GM23248 (cell line): ENCODE results near the gene DNAJB8. TPM values are rescaled to one million over a fixed set of nuclear protein-coding genes. Genes with fewer than 3 reads are reported as not detected.

Experiments used
- DNase-seq: peaks from one replicate; pipeline ENCODE4 v3.0.0-alpha.2; 2015
- H2AFZ ChIP-seq: fragments of 200-600 bp; sonication (generic); 2 replicates; pipeline ENCODE4 v1.6.1; 2016; ENCODE audit warnings: antibody characterized with exemption
- H3F3A ChIP-seq: fragments of 200-600 bp; sonication (generic); 2 replicates; pipeline ENCODE4 v1.6.1; 2016; ENCODE audit warnings: mild to moderate bottlenecking, antibody characterized with exemption, mixed run types; ENCODE audit not compliant: insufficient read depth
- H3K27ac ChIP-seq: fragments of 200-600 bp; sonication (generic); 2 replicates; pipeline ENCODE4 v1.5.1; 2016; ENCODE audit warnings: mild to moderate bottlenecking
- H3K27me3 ChIP-seq: fragments of 200-600 bp; sonication (generic); replicated peaks from 2 replicates; pipeline ENCODE4 v1.6.1; 2016; ENCODE audit warnings: mild to moderate bottlenecking; ENCODE audit not compliant: insufficient read depth
- H3K36me3 ChIP-seq: fragments of 200-600 bp; sonication (generic); 2 replicates; pipeline ENCODE4 v1.6.1; 2016; ENCODE audit warnings: low read depth, mild to moderate bottlenecking
- H3K4me1 ChIP-seq: fragments of 200-600 bp; sonication (generic); 2 replicates; pipeline ENCODE4 v1.6.1; 2016; ENCODE audit warnings: mild to moderate bottlenecking; ENCODE audit not compliant: insufficient read depth
- H3K4me2 ChIP-seq: fragments of 200-600 bp; sonication (generic); one replicate; pipeline ENCODE4 v1.6.1; 2016; ENCODE audit warnings: mild to moderate bottlenecking; ENCODE audit not compliant: unreplicated experiment
- H3K4me3 ChIP-seq: fragments of 200-600 bp; sonication (generic); 2 replicates; pipeline ENCODE4 v1.5.1; 2016; ENCODE audit warnings: mild to moderate bottlenecking
- H3K79me2 ChIP-seq: fragments of 200-600 bp; sonication (generic); 2 replicates; pipeline ENCODE4 v1.6.1; 2016; ENCODE audit warnings: mild to moderate bottlenecking; ENCODE audit not compliant: insufficient read depth
- H3K9ac ChIP-seq: fragments of 200-600 bp; sonication (generic); 2 replicates; pipeline ENCODE4 v1.6.1; 2016; ENCODE audit warnings: mild to moderate bottlenecking
- H3K9me2 ChIP-seq: fragments of 200-600 bp; sonication (generic); 2 replicates; pipeline ENCODE4 v1.6.1; 2016; ENCODE audit warnings: mixed run types, mild to moderate bottlenecking, moderate library complexity; ENCODE audit not compliant: insufficient read depth
- H3K9me3 ChIP-seq: fragments of 200-600 bp; sonication (generic); one replicate; pipeline ENCODE4 v1.6.1; 2017; ENCODE audit warnings: low read depth
- H4K20me1 ChIP-seq: fragments of 200-600 bp; sonication (generic); 2 replicates; pipeline ENCODE4 v1.6.0; 2016; ENCODE audit not compliant: insufficient read depth
- EZH2 ChIP-seq: fragments of 200-600 bp; sonication (generic); IDR thresholded peaks from 2 replicates; pipeline ENCODE4 v1.6.1; 2018; ENCODE audit warnings: antibody characterized with exemption, mild to moderate bottlenecking; ENCODE audit not compliant: insufficient read depth, poor library complexity, severe bottlenecking
- EZH2phosphoT487 ChIP-seq: fragments of 200-600 bp; sonication (generic); IDR thresholded peaks from 2 replicates; pipeline ENCODE4 v1.6.1; 2018; ENCODE audit warnings: antibody characterized with exemption, moderate library complexity, mild to moderate bottlenecking, low read depth; ENCODE audit not compliant: insufficient read depth
- WGBS, 2 experiments: methylation state at CpG; one replicate each; pipeline ENCODE4 v1.1.6; 2015 to 2017; ENCODE audit warnings: low lambda C conversion rate in 2 of 2, low coverage in 1 of 2; ENCODE audit errors: missing lambda C conversion rate in 2 of 2; 5-methylcytosine and 5-hydroxymethylcytosine counted together
- in situ Hi-C: fragments of 300-500 bp; cut with MboI; formaldehyde crosslinking; loops from 2 replicates; pipeline ENCODE4 v1.15.0; 2020
- polyA plus RNA-seq: library from polyadenylated mRNA; unstranded; fragments of >200 nt; fragmentation: Nextera tagmentation; extraction: Ambion mirVana; gene quantifications from 2 replicates; pipeline ENCODE4 v1.2.1, GENCODE V29; 2016
- total RNA-seq: library from RNA; depleted of rRNA; stranded (reverse); fragments of >200 nt; shearing (Covaris generic); gene quantifications from 2 replicates; pipeline ENCODE4 v1.2.3, GENCODE V29; 2014

The DNAJB8 gene
- total and polyA plus RNA-seq, 2 experiments from 2014 or later: not detected

- Histone ChIP-seq H3K9ac (no peak overlapping the region), H3K9me3 (no peaks in the 10 kb centered on the region), H3K79me2 (peaks cover 20% of the 10 kb centered on the region), H3K4me3 (no peak overlapping the region), H2AFZ (no peak overlapping the region), H3K27me3 (no peaks in the 10 kb centered on the region), H3K9me2 (no peaks in the 10 kb centered on the region), H3K4me1 (no peaks in the 10 kb centered on the region), H3F3A (peaks cover 7% of the 10 kb centered on the region; the same call in 1 of the 2 replicates), H4K20me1 (no peaks in the 10 kb centered on the region), H3K36me3 (no peaks in the 10 kb centered on the region), H3K4me2 (no peak overlapping the region), H3K27ac (no peak overlapping the region)
- in situ Hi-C loops: no loop called here
- no peak for DNase-seq
- TF ChIP-seq EZH2: no peak
- no peak for TF ChIP-seq EZH2phosphoT487
- 81 to 82% methylated on average over 15 of the region's 15 CpGs for WGBS, 2 experiments
These were observed 32.3 kb upstream of the DNAJB8 start for GRCh38 chr3:128498901-128499530.

GRCh38 chr3:128498127-128498626, 31.5 kb upstream of the DNAJB8 start:
- H3K79me2 ChIP-seq: peaks cover 28% of the 10 kb centered on the region
- 27 to 30% methylated on average over 4 to 5 of the region's 5 CpGs for WGBS, 2 experiments
- H3K4me3 ChIP-seq: peak overlapping the region; percentile 66
- in situ Hi-C loops: no loop called here
- peaks cover 7% of the 10 kb centered on the region; the same call in 1 of the 2 replicates for H3F3A ChIP-seq
- no peak overlapping the region for H3K27ac ChIP-seq
- H3K9me3 ChIP-seq: no peaks in the 10 kb centered on the region
- H4K20me1 ChIP-seq: no peaks in the 10 kb centered on the region
- H2AFZ ChIP-seq: no peak overlapping the region
- H3K4me1 ChIP-seq: no peaks in the 10 kb centered on the region
- H3K4me2 ChIP-seq: no peak overlapping the region
- DNase-seq: no peak
- no peak overlapping the region; the same call in 1 of the 2 replicates for H3K9ac ChIP-seq
- no peak for TF ChIP-seq EZH2
- no peak for TF ChIP-seq EZH2phosphoT487
- H3K27me3 ChIP-seq: no peaks in the 10 kb centered on the region
- H3K36me3 ChIP-seq: no peaks in the 10 kb centered on the region
- no peaks in the 10 kb centered on the region for H3K9me2 ChIP-seq

GRCh38 chr3:128497305-128498126, 30.8 kb upstream of the DNAJB8 start:
- no peaks in the 10 kb centered on the region for H3K9me3 ChIP-seq
- peak overlapping the region; percentile 66 for H3K4me3 ChIP-seq
- H3K9me2 ChIP-seq: no peaks in the 10 kb centered on the region
- H3K4me1 ChIP-seq: no peaks in the 10 kb centered on the region
- peak overlapping the region; percentile 40 for H3K4me2 ChIP-seq
- H3K36me3 ChIP-seq: no peaks in the 10 kb centered on the region
- TF ChIP-seq EZH2phosphoT487: no peak
- TF ChIP-seq EZH2: no peak
- in situ Hi-C loops: no loop called here
- no peaks in the 10 kb centered on the region for H3K27me3 ChIP-seq
- H3K79me2 ChIP-seq: peaks cover 34% of the 10 kb centered on the region
- peak overlapping the region; percentile 61 for H2AFZ ChIP-seq
- H3K9ac ChIP-seq: peak overlapping the region; percentile 53
- peak; percentile 81 for DNase-seq
- 2 to 4% methylated on average over 50 to 67 of the region's 77 CpGs for WGBS, 2 experiments
- H3K27ac ChIP-seq: no peak overlapping the region
- H3F3A ChIP-seq: peaks cover 7% of the 10 kb centered on the region; the same call in 1 of the 2 replicates
- H4K20me1 ChIP-seq: no peaks in the 10 kb centered on the region

- H3K27ac ChIP-seq: no peak overlapping the region
- H3K36me3 ChIP-seq: no peaks in the 10 kb centered on the region
- H3K4me3 ChIP-seq: no peak overlapping the region; the same call in 1 of the 2 replicates
- peak; percentile 79 for DNase-seq
- no peak overlapping the region for H2AFZ ChIP-seq
- WGBS, 2 experiments: 18 to 23% methylated on average over 42 to 45 of the region's 45 CpGs
- in situ Hi-C loops: no loop called here
- no peaks in the 10 kb centered on the region for H3K9me3 ChIP-seq
- H3F3A ChIP-seq: peaks cover 7% of the 10 kb centered on the region; the same call in 1 of the 2 replicates
- peak overlapping the region; percentile 40 for H3K4me2 ChIP-seq
- peaks cover 42% of the 10 kb centered on the region for H3K79me2 ChIP-seq
- 0 out of 2 replicates have a peak overlapping the region, but pooled peaks have one; percentile 53 for H3K9ac ChIP-seq
- no peaks in the 10 kb centered on the region for H3K27me3 ChIP-seq
- no peaks in the 10 kb centered on the region for H4K20me1 ChIP-seq
- no peaks in the 10 kb centered on the region for H3K4me1 ChIP-seq
- no peaks in the 10 kb centered on the region for H3K9me2 ChIP-seq
- TF ChIP-seq EZH2phosphoT487 (no peak), EZH2 (no peak)
These were observed 30.1 kb upstream of the DNAJB8 start for GRCh38 chr3:128496602-128497304.
